Peyer's patch (tissue), 4 donors: ENCODE results near the gene MARCKSL1.

ENCODE experiments used
- POLR2A ChIP-seq, 2 donors: fragments of 450-650 bp; IDR thresholded peaks; one replicate each; pipeline ENCODE4 v1.5.1; 2017; ENCODE audit warnings: antibody characterized with exemption in 2 of 2, mild to moderate bottlenecking in 2 of 2, moderate library complexity in 2 of 2
- TF ChIP-seq, protein P1 (sequence below), 6 experiments: fragments of 450-650 bp in 4 of 6; fragments of 200-600 bp in 2 of 6; sonication (generic) in 1 of 6; IDR thresholded peaks; one replicate each; pipeline ENCODE4 v1.5.1; 2017 to 2019; ENCODE audit warnings: antibody characterized with exemption in 6 of 6, mild to moderate bottlenecking in 3 of 6, moderate library complexity in 1 of 6

DNA sequence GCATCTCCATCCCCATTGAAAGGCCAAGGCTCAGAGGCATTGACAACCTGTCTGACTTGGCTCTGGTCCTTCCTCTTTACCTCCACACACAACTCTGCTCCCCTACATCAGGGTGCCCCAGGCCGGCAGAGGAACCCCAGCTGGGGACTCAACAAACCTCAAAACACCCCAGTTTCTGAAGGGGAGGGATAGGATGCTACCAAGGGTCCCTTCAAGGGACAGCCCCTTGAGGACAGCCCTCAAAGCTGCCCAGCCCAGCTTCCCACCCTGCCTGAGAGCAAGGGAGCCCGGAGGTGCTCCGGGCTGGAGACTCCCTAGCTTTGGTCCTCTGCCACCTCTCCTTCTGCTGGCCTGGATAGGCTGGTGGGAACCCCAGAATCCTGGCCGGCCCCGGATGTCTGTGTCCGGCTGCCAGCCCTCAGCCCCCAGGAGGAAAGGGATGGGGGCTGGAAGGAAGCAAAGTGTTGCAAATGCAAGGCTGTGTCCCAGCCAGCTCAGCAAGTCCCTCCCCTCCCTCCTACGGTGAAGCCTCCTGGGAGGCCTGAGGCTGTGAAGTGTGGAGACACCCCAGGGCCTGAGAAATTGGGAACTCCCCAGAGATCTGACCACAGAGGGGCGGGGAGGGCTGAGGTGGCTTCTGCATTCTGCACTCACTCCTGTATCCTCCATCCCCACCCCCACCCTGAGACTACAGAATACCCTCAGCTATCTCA is 1.1 kb upstream of the MARCKSL1 start:
- TF ChIP-seq, protein P1, sequence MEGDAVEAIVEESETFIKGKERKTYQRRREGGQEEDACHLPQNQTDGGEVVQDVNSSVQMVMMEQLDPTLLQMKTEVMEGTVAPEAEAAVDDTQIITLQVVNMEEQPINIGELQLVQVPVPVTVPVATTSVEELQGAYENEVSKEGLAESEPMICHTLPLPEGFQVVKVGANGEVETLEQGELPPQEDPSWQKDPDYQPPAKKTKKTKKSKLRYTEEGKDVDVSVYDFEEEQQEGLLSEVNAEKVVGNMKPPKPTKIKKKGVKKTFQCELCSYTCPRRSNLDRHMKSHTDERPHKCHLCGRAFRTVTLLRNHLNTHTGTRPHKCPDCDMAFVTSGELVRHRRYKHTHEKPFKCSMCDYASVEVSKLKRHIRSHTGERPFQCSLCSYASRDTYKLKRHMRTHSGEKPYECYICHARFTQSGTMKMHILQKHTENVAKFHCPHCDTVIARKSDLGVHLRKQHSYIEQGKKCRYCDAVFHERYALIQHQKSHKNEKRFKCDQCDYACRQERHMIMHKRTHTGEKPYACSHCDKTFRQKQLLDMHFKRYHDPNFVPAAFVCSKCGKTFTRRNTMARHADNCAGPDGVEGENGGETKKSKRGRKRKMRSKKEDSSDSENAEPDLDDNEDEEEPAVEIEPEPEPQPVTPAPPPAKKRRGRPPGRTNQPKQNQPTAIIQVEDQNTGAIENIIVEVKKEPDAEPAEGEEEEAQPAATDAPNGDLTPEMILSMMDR (IDR thresholded peaks at IDR 0.05), result no peak
- TF ChIP-seq POLR2A (IDR thresholded peaks at IDR 0.05), result no peak
